Measurements from ENCODE around the gene MACROD2. TPM values are rescaled to one million over a fixed set of nuclear protein-coding genes. Genes with fewer than 3 reads are reported as not detected.

The MACROD2 gene
- total RNA-seq, 4 donors from 2014 or later, result 2.1 to 28.1 (median 12.6) TPM

GRCh38 chr20:14155361-14155760 is 160.0 kb downstream of the MACROD2 start:
- TF ChIP-seq CTCF (IDR thresholded peaks at IDR 0.05) (no peak), POLR2A (IDR thresholded peaks at IDR 0.05) (no peak)
- no peak for DNase-seq

GRCh38 chr20:14178528-14178927 is 183.2 kb downstream of the MACROD2 start:
- Histone ChIP-seq H3K9me3 (peaks cover 0 to 9% of the 10 kb centered on the region in 2 donors), H3K4me3 (no peak overlapping the region), H3K36me3 (no peaks in the 10 kb centered on the region), H3K27ac (no peak overlapping the region), H3K27me3 (no peaks in the 10 kb centered on the region), H3K4me1 (no peaks in the 10 kb centered on the region)
- intact Hi-C loops (cut with DNase I; ENCODE audit: low total_unique reads), result no loop called here
- TF ChIP-seq CTCF (IDR thresholded peaks at IDR 0.05) (no peak), POLR2A (IDR thresholded peaks at IDR 0.05) (no peak)
- DNase-seq, result no peak

More at GRCh38 chr20:14155361-14155760, 160.0 kb downstream of the MACROD2 start:
- Histone ChIP-seq H3K27ac (no peak overlapping the region), H3K4me3 (no peak overlapping the region), H3K4me1 (no peaks in the 10 kb centered on the region), H3K27me3 (no peaks in the 10 kb centered on the region), H3K36me3 (no peaks in the 10 kb centered on the region), H3K9me3 (no peaks in the 10 kb centered on the region)
- intact Hi-C loops (cut with DNase I; ENCODE audit: low total_unique reads), result no loop called here

GRCh38 chr20:14178952-14179351 is 183.6 kb downstream of the MACROD2 start:
- H3K4me1 ChIP-seq, result no peaks in the 10 kb centered on the region
- TF ChIP-seq CTCF (IDR thresholded peaks at IDR 0.05) (no peak), POLR2A (IDR thresholded peaks at IDR 0.05) (no peak)
- H3K27ac ChIP-seq, result no peak overlapping the region
- no peaks in the 10 kb centered on the region for H3K27me3 ChIP-seq
- intact Hi-C loops (cut with DNase I; ENCODE audit: low total_unique reads), result no loop called here
- H3K4me3 ChIP-seq, result no peak overlapping the region
- no peaks in the 10 kb centered on the region for H3K36me3 ChIP-seq
- H3K9me3 ChIP-seq, result peaks cover 0 to 9% of the 10 kb centered on the region in 2 donors
- DNase-seq, result no peak

- DNase-seq, result no peak
- no peak for TF ChIP-seq CTCF (IDR thresholded peaks at IDR 0.05)
- no peak for TF ChIP-seq POLR2A (IDR thresholded peaks at IDR 0.05)
- Histone ChIP-seq H3K27ac (no peak overlapping the region), H3K4me3 (no peak overlapping the region), H3K36me3 (no peaks in the 10 kb centered on the region), H3K9me3 (no peaks in the 10 kb centered on the region), H3K4me1 (no peaks in the 10 kb centered on the region), H3K27me3 (no peaks in the 10 kb centered on the region)
- intact Hi-C loops (cut with DNase I; ENCODE audit: low total_unique reads), result no loop called here
Observed at GRCh38 chr20:14189794-14190402, 194.6 kb downstream of the MACROD2 start.

- Histone ChIP-seq H3K4me1 (no peaks in the 10 kb centered on the region), H3K27ac (no peak overlapping the region), H3K9me3 (no peaks in the 10 kb centered on the region), H3K27me3 (no peaks in the 10 kb centered on the region), H3K36me3 (no peaks in the 10 kb centered on the region), H3K4me3 (no peak overlapping the region)
- no peak for DNase-seq
- TF ChIP-seq CTCF (IDR thresholded peaks at IDR 0.05) (no peak), POLR2A (IDR thresholded peaks at IDR 0.05) (no peak)
- intact Hi-C loops (cut with DNase I; ENCODE audit: low total_unique reads), result no loop called here
Observed at GRCh38 chr20:14191559-14191958, 196.2 kb downstream of the MACROD2 start.

Measured in uterus (tissue), 4 donors.